ENCODE measurements around the gene EDC4. TPM values are rescaled to one million over a fixed set of nuclear protein-coding genes. Genes with fewer than 3 reads are reported as not detected.
A peak's percentile ranks its signal among the peaks of the same experiment; 100 is the strongest.
"Not testable (repeated sequence)": the region's sequence is repeated elsewhere in the genome, so short reads cannot be mapped to it uniquely, and the experiment has no call there.

Gene EDC4
- polyA plus RNA-seq (ENCODE audit: insufficient read length in 4 of 4): 10 to 100 TPM; 80.6 to 93.6 (median 86.7) TPM

GRCh38 chr16:67872631-67873434, at the start of gene EDC4:
TSS of gene EDC4 (plus strand) at chr16:67873052. CDS start at chr16:67873262, 210 bp downstream.
- peak in 2 of 4 donors; percentile 52 to 57 for DNase-seq (ENCODE audit: low read depth in 4 of 4, low spot score in 3 of 4)

- no peak for DNase-seq (ENCODE audit: low read depth in 4 of 4, low spot score in 3 of 4)
These were observed 47.7 kb upstream of the EDC4 start for GRCh38 chr16:67825119-67825518.

GRCh38 chr16:67825906-67826305, 46.9 kb upstream of the EDC4 start:
- no peak for DNase-seq (ENCODE audit: low read depth in 4 of 4, low spot score in 3 of 4)

- no peak for DNase-seq (ENCODE audit: low read depth in 4 of 4, low spot score in 3 of 4)
These were observed 44.2 kb upstream of the EDC4 start for GRCh38 chr16:67828651-67829050.

GRCh38 chr16:67833030-67833414, 39.8 kb upstream of the EDC4 start:
- no peak for DNase-seq (ENCODE audit: low read depth in 4 of 4, low spot score in 3 of 4)

GRCh38 chr16:67833415-67834241, 39.2 kb upstream of the EDC4 start:
- DNase-seq (ENCODE audit: low read depth in 4 of 4, low spot score in 3 of 4): peak; percentile 84 to 90 (median 88)

- DNase-seq (ENCODE audit: low read depth in 4 of 4, low spot score in 3 of 4): no peak
These were observed 38.6 kb upstream of the EDC4 start for GRCh38 chr16:67834242-67834614.

GRCh38 chr16:67837190-67837589, 35.7 kb upstream of the EDC4 start:
- not testable (repeated sequence) for DNase-seq (ENCODE audit: low read depth in 4 of 4, low spot score in 3 of 4)

- no peak for DNase-seq (ENCODE audit: low read depth in 4 of 4, low spot score in 3 of 4)
These were observed 35.0 kb upstream of the EDC4 start for GRCh38 chr16:67837811-67838210.

GRCh38 chr16:67841198-67841815, 31.5 kb upstream of the EDC4 start:
- DNase-seq (ENCODE audit: low read depth in 4 of 4, low spot score in 3 of 4): no peak

GRCh38 chr16:67841816-67842508, 30.9 kb upstream of the EDC4 start, which contains the start of gene THAP11:
TSS of gene THAP11 (plus strand) at chr16:67842320. CDS start at chr16:67842555, 235 bp downstream.
- peak; percentile 94 to 99 (median 95) for DNase-seq (ENCODE audit: low read depth in 4 of 4, low spot score in 3 of 4)

- DNase-seq (ENCODE audit: low read depth in 4 of 4, low spot score in 3 of 4): no peak
These were observed 30.1 kb upstream of the EDC4 start for GRCh38 chr16:67842509-67843342.

GRCh38 chr16:67843343-67843765, 29.5 kb upstream of the EDC4 start:
- no peak for DNase-seq (ENCODE audit: low read depth in 4 of 4, low spot score in 3 of 4)

GRCh38 chr16:67844497-67844896, 28.4 kb upstream of the EDC4 start:
- no peak for DNase-seq (ENCODE audit: low read depth in 4 of 4, low spot score in 3 of 4)

- DNase-seq (ENCODE audit: low read depth in 4 of 4, low spot score in 3 of 4): no peak
These were observed 27.4 kb upstream of the EDC4 start for GRCh38 chr16:67845291-67846062.

GRCh38 chr16:67846063-67846319, 26.9 kb upstream of the EDC4 start:
- DNase-seq (ENCODE audit: low read depth in 4 of 4, low spot score in 3 of 4): no peak

GRCh38 chr16:67846320-67847063, 26.4 kb upstream of the EDC4 start, which contains the start of gene NUTF2:
TSS of gene NUTF2 (plus strand) at chr16:67846933. CDS start at chr16:67865131, 18,198 bp downstream.
- peak; percentile 93 to 95 (median 94) for DNase-seq (ENCODE audit: low read depth in 4 of 4, low spot score in 3 of 4)
